ENCODE results near the gene WFDC2. TPM values are rescaled to one million over a fixed set of nuclear protein-coding genes. Genes with fewer than 3 reads are reported as not detected.

The WFDC2 gene
- total and polyA plus RNA-seq, 2 experiments from 2014 or later, result 28.0 to 155 TPM

DNA sequence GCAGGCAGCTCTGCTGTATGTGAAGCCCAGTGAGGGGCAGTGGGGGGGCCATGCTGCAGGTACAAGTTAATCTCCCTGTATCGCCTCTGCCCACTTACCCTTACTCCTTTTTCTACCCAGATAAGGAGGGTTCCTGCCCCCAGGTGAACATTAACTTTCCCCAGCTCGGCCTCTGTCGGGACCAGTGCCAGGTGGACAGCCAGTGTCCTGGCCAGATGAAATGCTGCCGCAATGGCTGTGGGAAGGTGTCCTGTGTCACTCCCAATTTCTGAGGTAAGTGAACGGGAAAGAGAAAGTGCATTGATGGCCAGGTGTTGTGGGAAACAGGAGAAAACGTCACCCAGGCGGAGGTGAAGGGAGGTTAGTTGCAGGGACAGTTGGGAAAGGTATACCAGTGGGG is 10.3 kb downstream of the WFDC2 start:
- H4K20me1 ChIP-seq (replicated peaks; ENCODE audit: insufficient read depth), result no peaks in the 10 kb centered on the region
- ATAC-seq, result no peak
- H3K27me3 Mint-ChIP-seq (ENCODE audit: insufficient read depth, low read depth, poor library complexity), result no peaks in the 10 kb centered on the region
- H3K79me2 ChIP-seq (replicated peaks; ENCODE audit: insufficient read depth), result peaks cover 5% of the 10 kb centered on the region; the same call in 1 of the 2 replicates
- H3K27ac ChIP-seq (ENCODE audit: low read depth), result no peak overlapping the region
- no peak overlapping the region for H3K4me3 ChIP-seq
- H3K4me3 Mint-ChIP-seq, result no peak overlapping the region
- no peaks in the 10 kb centered on the region for H3K36me3 ChIP-seq (ENCODE audit: insufficient read depth)
- H3K27ac Mint-ChIP-seq, result no peak overlapping the region
- peaks cover 24% of the 10 kb centered on the region for H3K36me3 Mint-ChIP-seq (ENCODE audit: low read depth)
- H3K9me2 ChIP-seq (ENCODE audit: insufficient read depth), result no peaks in the 10 kb centered on the region
- TF ChIP-seq NANOG (IDR thresholded peaks at IDR 0.05; ENCODE audit: borderline replicate concordance) (no peak), EZH2 (IDR thresholded peaks at IDR 0.05; ENCODE audit: low read depth, unreplicated experiment) (no peak), REST (IDR thresholded peaks at IDR 0.05; ENCODE audit: unreplicated experiment) (no peak), JUNB (IDR thresholded peaks at IDR 0.05; ENCODE audit: unreplicated experiment) (no peak), ZNF331 (CRISPR knock-in tag; IDR thresholded peaks at IDR 0.05; ENCODE audit: low read depth) (no peak), STAT1 (IDR thresholded peaks at IDR 0.05; ENCODE audit: unreplicated experiment) (no peak), CREB1 (CRISPR knock-in tag; IDR thresholded peaks at IDR 0.05; ENCODE audit: low read depth) (no peak), POLR2AphosphoS5 (IDR thresholded peaks at IDR 0.05; ENCODE audit: low read depth) (no peak), EZH2phosphoT487 (IDR thresholded peaks at IDR 0.05; ENCODE audit: unreplicated experiment) (no peak), ZNF462 (CRISPR knock-in tag; IDR thresholded peaks at IDR 0.05) (no peak)
- TF ChIP-seq, protein P1, sequence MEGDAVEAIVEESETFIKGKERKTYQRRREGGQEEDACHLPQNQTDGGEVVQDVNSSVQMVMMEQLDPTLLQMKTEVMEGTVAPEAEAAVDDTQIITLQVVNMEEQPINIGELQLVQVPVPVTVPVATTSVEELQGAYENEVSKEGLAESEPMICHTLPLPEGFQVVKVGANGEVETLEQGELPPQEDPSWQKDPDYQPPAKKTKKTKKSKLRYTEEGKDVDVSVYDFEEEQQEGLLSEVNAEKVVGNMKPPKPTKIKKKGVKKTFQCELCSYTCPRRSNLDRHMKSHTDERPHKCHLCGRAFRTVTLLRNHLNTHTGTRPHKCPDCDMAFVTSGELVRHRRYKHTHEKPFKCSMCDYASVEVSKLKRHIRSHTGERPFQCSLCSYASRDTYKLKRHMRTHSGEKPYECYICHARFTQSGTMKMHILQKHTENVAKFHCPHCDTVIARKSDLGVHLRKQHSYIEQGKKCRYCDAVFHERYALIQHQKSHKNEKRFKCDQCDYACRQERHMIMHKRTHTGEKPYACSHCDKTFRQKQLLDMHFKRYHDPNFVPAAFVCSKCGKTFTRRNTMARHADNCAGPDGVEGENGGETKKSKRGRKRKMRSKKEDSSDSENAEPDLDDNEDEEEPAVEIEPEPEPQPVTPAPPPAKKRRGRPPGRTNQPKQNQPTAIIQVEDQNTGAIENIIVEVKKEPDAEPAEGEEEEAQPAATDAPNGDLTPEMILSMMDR (conservative IDR thresholded peaks at IDR 0.05; ENCODE audit: low read depth in 2 of 2), result no peak
- TF ChIP-seq, protein P2, sequence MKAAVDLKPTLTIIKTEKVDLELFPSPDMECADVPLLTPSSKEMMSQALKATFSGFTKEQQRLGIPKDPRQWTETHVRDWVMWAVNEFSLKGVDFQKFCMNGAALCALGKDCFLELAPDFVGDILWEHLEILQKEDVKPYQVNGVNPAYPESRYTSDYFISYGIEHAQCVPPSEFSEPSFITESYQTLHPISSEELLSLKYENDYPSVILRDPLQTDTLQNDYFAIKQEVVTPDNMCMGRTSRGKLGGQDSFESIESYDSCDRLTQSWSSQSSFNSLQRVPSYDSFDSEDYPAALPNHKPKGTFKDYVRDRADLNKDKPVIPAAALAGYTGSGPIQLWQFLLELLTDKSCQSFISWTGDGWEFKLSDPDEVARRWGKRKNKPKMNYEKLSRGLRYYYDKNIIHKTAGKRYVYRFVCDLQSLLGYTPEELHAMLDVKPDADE (IDR thresholded peaks at IDR 0.05), result no peak
- peaks cover 6% of the 10 kb centered on the region for H3K4me1 Mint-ChIP-seq
- no peak overlapping the region for H2AFZ ChIP-seq
- H3K4me1 ChIP-seq (ENCODE audit: insufficient read depth), result peaks cover 8% of the 10 kb centered on the region; the same call in 1 of the 2 replicates
- DNase-seq (ENCODE audit: low spot score), result no peak
- H3K27me3 ChIP-seq (ENCODE audit: insufficient read depth), result no peaks in the 10 kb centered on the region
- H3F3A ChIP-seq (replicated peaks; ENCODE audit: low read depth), result no peaks in the 10 kb centered on the region
- H3K9me3 Mint-ChIP-seq, result no peaks in the 10 kb centered on the region; the same call in 2 of the 3 replicates
- no peak overlapping the region for H3K4me2 ChIP-seq

Measured in GM23338 (cell line).